ENCODE measurements around the gene PBX4.

Gene PBX4

GRCh38 chr19:19647037-19647835 is 28.7 kb upstream of the PBX4 start:
- TF ChIP-seq GABPA (IDR thresholded peaks at IDR 0.05; ENCODE audit: low read depth): no peak
- no peak overlapping the region for H3K4me3 ChIP-seq (replicated peaks; ENCODE audit: insufficient read depth, low read length)
- no peak overlapping the region for H3K27ac ChIP-seq (replicated peaks)
- no peaks in the 10 kb centered on the region for H3K27me3 ChIP-seq (ENCODE audit: insufficient read depth, poor library complexity, severe bottlenecking)
- DNase-seq (ENCODE audit: low read depth in 1 of 2, low spot score in 1 of 2): no peak

GRCh38 chr19:19645233-19645870 is 26.9 kb upstream of the PBX4 start:
- H3K27ac ChIP-seq (replicated peaks): no peak overlapping the region
- no peak overlapping the region for H3K4me3 ChIP-seq (replicated peaks; ENCODE audit: insufficient read depth, low read length)
- H3K27me3 ChIP-seq (ENCODE audit: insufficient read depth, poor library complexity, severe bottlenecking): no peaks in the 10 kb centered on the region
- no peak for DNase-seq (ENCODE audit: low read depth in 1 of 2, low spot score in 1 of 2)
- no peak for TF ChIP-seq SPI1 (IDR thresholded peaks at IDR 0.05; ENCODE audit: borderline replicate concordance, low read depth)
- no peak for TF ChIP-seq REST (IDR thresholded peaks at IDR 0.05; ENCODE audit: insufficient replicate concordance, low read depth)
- TF ChIP-seq POLR2AphosphoS5 (IDR thresholded peaks at IDR 0.05; ENCODE audit: low read depth): no peak
- no peak for TF ChIP-seq CTCF (IDR thresholded peaks at IDR 0.05; ENCODE audit: insufficient read depth, low read length)
- no peak for TF ChIP-seq GABPA (IDR thresholded peaks at IDR 0.05; ENCODE audit: low read depth)

GRCh38 chr19:19644054-19644388 is 25.5 kb upstream of the PBX4 start:
- peak overlapping the region; percentile 96 for H3K27ac ChIP-seq (replicated peaks)
- no peak overlapping the region for H3K4me3 ChIP-seq (replicated peaks; ENCODE audit: insufficient read depth, low read length)

More at GRCh38 chr19:19644054-19644388, 25.5 kb upstream of the PBX4 start:
- TF ChIP-seq REST (IDR thresholded peaks at IDR 0.05; ENCODE audit: insufficient replicate concordance, low read depth) (no peak), CTCF (IDR thresholded peaks at IDR 0.05; ENCODE audit: insufficient read depth, low read length) (no peak), GABPA (IDR thresholded peaks at IDR 0.05; ENCODE audit: low read depth) (no peak), SPI1 (IDR thresholded peaks at IDR 0.05; ENCODE audit: borderline replicate concordance, low read depth) (no peak), POLR2AphosphoS5 (IDR thresholded peaks at IDR 0.05; ENCODE audit: low read depth) (no peak)
- DNase-seq (ENCODE audit: low read depth in 1 of 2, low spot score in 1 of 2): no peak
- no peaks in the 10 kb centered on the region for H3K27me3 ChIP-seq (ENCODE audit: insufficient read depth, poor library complexity, severe bottlenecking)
